Calu3 (cell line): ENCODE measurements around the gene ALPG. TPM values are rescaled to one million over a fixed set of nuclear protein-coding genes. Genes with fewer than 3 reads are reported as not detected.

Source experiments
- BruUV-seq: library from RNA; stranded (reverse); fragments of 400-500 nt; replicated peaks from 2 replicates; lab custom pipeline; 2021; lab: Mats Ljungman, UMichigan
- CTCF ChIA-PET: fragments of 300-600 bp; sonication (Branson Sonifier 250); formaldehyde crosslinking; loops from one replicate; lab custom pipeline; 2022; ENCODE audit warnings: antibody characterized with exemption; lab: Charles Lee
- DNase-seq: peaks from one replicate; pipeline ENCODE4 v3.0.0; 2022
- H3K27ac Mint-ChIP-seq: one replicate; pipeline ENCODE4 v1.8.0; 2022; ENCODE audit warnings: mixed read lengths; ENCODE audit not compliant: unreplicated experiment
- H3K27me3 Mint-ChIP-seq: one replicate; pipeline ENCODE4 v1.8.0; 2022; ENCODE audit warnings: mixed read lengths; ENCODE audit not compliant: unreplicated experiment
- H3K36me3 Mint-ChIP-seq: one replicate; pipeline ENCODE4 v1.8.0; 2022; ENCODE audit warnings: mild to moderate bottlenecking, moderate library complexity, mixed read lengths; ENCODE audit not compliant: insufficient read depth, unreplicated experiment
- H3K4me1 Mint-ChIP-seq: one replicate; pipeline ENCODE4 v1.8.0; 2022; ENCODE audit warnings: mild to moderate bottlenecking, low read depth, mixed read lengths; ENCODE audit not compliant: unreplicated experiment
- H3K4me3 Mint-ChIP-seq: one replicate; pipeline ENCODE4 v1.8.0; 2022; ENCODE audit warnings: mild to moderate bottlenecking, low read depth, moderate library complexity, mixed read lengths; ENCODE audit not compliant: unreplicated experiment
- H3K9me3 Mint-ChIP-seq: one replicate; pipeline ENCODE4 v1.8.0; 2022; ENCODE audit warnings: low read depth, mixed read lengths; ENCODE audit not compliant: unreplicated experiment
- CTCF ChIP-seq: fragments of 200-600 bp; IDR thresholded peaks from one replicate; pipeline ENCODE4 v1.8.0; 2022; ENCODE audit warnings: antibody characterized with exemption; ENCODE audit not compliant: unreplicated experiment
- intact Hi-C: fragments of 100-400 bp; cut with micrococcal nuclease; formaldehyde crosslinking; loops from one replicate; pipeline ENCODE4 v1.10.0; 2022; ENCODE audit not compliant: unreplicated experiment
- total RNA-seq: library from RNA; stranded (reverse); gene quantifications from 2 replicates; pipeline ENCODE4 v1.2.3, GENCODE V29; 2022

ALPG gene
- total RNA-seq, 1 experiment from 2014 or later = not detected

DNA sequence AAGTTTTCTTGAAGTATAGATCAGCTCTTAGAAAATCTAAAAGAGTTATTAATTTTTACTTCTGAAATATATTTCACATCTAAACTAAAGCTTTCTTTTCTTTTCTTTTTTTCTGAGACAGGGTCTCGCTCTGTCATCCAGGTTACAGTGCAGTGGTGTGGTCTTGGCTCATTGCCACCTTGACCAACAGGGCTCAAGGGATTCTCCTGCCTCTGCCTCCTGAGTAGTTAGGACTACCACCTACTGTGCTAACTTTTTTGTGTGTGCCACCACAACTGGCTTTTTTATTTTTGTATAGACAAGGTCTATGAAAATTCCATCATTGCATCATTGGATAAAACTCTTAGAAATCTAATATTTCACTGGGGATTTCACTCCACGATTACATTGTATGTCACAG is 10.0 kb upstream of the ALPG start:
- Mint-ChIP-seq H3K9me3 (no peaks in the 10 kb centered on the region), H3K27ac (no peak overlapping the region), H3K36me3 (peaks cover 6% of the 10 kb centered on the region), H3K27me3 (no peaks in the 10 kb centered on the region), H3K4me1 (peaks cover 21% of the 10 kb centered on the region), H3K4me3 (no peak overlapping the region)
- no peak for DNase-seq
- CTCF ChIA-PET = interaction anchor here (0.6 kb wide), 1 partner anchor 32 kb away, joined by 7 read pairs; no protein-coding TSS in a partner anchor
- intact Hi-C loops = no loop called here
- BruUV-seq = no TSS peak
- no peak for TF ChIP-seq CTCF

DNA sequence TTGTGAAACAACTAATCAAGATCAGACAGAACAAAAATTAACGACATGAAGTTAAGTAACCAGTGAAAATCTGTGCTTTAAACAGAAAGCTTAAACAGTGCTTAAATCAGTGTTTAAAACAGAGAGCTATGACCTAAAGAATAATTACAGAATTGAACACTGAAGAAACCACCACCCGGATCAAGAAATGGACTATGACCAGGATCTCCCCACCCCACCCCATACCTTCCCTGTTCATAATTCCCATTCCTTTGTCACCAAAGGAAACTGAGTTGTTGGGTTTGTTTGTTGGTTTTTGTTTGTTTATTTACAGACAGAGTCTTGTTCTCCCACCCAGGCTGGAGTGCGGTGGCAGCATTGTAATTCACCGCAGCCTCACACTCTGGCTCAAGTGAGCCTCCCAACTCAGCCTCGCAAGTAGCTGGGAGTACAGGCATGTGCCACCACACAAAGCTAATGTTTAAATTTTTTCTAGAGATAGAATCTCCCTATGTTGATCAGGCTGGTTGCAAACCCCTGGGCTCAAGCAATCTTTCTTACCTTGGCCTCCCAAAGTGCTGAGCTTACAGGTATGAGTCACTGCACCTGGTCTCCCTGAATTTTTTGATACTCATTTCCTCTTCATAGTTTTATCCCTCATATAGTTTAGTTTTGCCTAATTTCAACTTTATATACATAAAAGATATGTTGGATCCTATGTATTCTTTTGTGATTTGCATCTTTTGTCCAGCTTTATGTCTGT is 8.2 kb upstream of the ALPG start:
- Mint-ChIP-seq H3K9me3 (no peaks in the 10 kb centered on the region), H3K36me3 (peaks cover 6% of the 10 kb centered on the region), H3K4me1 (peaks cover 21% of the 10 kb centered on the region), H3K4me3 (no peak overlapping the region), H3K27me3 (no peaks in the 10 kb centered on the region), H3K27ac (peak overlapping the region; percentile 48)
- intact Hi-C loops = no loop called here
- no TSS peak for BruUV-seq
- DNase-seq = peak; percentile 45
- CTCF ChIA-PET = interaction anchor here (0.7 to 1.2 kb wide), 6 partner anchors 25 to 270 kb away, joined by 3 to 4 read pairs (median 4); no protein-coding TSS in a partner anchor
- no peak for TF ChIP-seq CTCF

DNA sequence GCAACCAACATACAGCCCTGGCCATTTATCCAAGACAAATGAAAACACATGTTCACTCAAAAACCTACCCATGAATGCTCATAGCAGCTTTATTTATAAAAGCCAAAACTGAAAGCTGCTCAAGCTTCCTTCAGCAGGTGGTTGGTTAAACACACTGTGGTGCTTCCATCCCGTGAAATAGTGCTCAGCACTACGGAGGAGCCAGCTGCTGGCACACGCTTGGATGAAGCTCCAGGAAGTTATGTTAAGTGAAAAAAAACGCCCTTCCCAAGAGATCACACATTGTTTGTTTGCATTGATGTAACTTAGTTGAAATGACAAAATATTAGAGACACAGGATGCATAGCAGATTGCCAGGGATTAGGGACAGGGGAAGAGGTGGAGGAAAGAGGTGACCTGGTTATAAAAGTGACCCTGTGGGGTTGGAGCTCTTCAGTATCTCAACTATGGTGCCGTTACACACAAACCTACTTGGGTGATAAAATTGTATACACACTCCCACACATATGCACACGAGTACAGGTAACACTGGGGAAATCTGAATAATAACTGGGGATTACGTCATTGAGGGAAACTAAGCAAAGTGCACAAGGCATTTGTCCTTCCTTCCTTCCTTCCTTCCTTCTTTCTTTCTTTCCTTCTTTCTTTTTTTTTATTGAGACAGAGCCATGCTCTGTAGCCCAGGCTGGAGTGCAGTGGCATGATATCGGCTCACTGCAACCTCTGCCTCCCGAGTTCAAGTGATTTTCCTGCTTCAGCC is 6.2 kb upstream of the ALPG start:
- intact Hi-C loops = no loop called here
- CTCF ChIA-PET = interaction anchor here (0.6 kb wide), 1 partner anchor 894 kb away, joined by 4 read pairs; no protein-coding TSS in a partner anchor
- H3K9me3 Mint-ChIP-seq = no peaks in the 10 kb centered on the region
- peaks cover 21% of the 10 kb centered on the region for H3K4me1 Mint-ChIP-seq
- BruUV-seq = no TSS peak
- TF ChIP-seq CTCF = no peak
- DNase-seq = no peak
- H3K27ac Mint-ChIP-seq = no peak overlapping the region
- no peaks in the 10 kb centered on the region for H3K27me3 Mint-ChIP-seq
- peaks cover 6% of the 10 kb centered on the region for H3K36me3 Mint-ChIP-seq
- H3K4me3 Mint-ChIP-seq = no peak overlapping the region

- no peak overlapping the region for H3K27ac Mint-ChIP-seq
- H3K4me1 Mint-ChIP-seq = peaks cover 21% of the 10 kb centered on the region
- intact Hi-C loops = no loop called here
- TF ChIP-seq CTCF = no peak
- peaks cover 6% of the 10 kb centered on the region for H3K36me3 Mint-ChIP-seq
- H3K27me3 Mint-ChIP-seq = no peaks in the 10 kb centered on the region
- CTCF ChIA-PET = no interaction called here
- no peak overlapping the region for H3K4me3 Mint-ChIP-seq
- no peaks in the 10 kb centered on the region for H3K9me3 Mint-ChIP-seq
- no peak for DNase-seq
- BruUV-seq = no TSS peak
Observed at GRCh38 chr2:232402518-232402917, 4.1 kb upstream of the ALPG start.
